Stimulated activated CD4-positive, alpha-beta T cell treated with anti-CD3 and anti-CD28 coated beads, TNF-alpha, amount 100 ng/mL, for 24 hours (primary cell): ENCODE results near the gene FEM1A.
"Not testable (repeated sequence)": the region's sequence is repeated elsewhere in the genome, so short reads cannot be mapped to it uniquely, and the experiment has no call there.

ENCODE experiments used
- DNase-seq, 3 experiments: peaks; one replicate each; pipeline ENCODE4 v3.0.0-alpha.2; 2020; ENCODE audit warnings: low read depth in 3 of 3

Gene FEM1A

DNA sequence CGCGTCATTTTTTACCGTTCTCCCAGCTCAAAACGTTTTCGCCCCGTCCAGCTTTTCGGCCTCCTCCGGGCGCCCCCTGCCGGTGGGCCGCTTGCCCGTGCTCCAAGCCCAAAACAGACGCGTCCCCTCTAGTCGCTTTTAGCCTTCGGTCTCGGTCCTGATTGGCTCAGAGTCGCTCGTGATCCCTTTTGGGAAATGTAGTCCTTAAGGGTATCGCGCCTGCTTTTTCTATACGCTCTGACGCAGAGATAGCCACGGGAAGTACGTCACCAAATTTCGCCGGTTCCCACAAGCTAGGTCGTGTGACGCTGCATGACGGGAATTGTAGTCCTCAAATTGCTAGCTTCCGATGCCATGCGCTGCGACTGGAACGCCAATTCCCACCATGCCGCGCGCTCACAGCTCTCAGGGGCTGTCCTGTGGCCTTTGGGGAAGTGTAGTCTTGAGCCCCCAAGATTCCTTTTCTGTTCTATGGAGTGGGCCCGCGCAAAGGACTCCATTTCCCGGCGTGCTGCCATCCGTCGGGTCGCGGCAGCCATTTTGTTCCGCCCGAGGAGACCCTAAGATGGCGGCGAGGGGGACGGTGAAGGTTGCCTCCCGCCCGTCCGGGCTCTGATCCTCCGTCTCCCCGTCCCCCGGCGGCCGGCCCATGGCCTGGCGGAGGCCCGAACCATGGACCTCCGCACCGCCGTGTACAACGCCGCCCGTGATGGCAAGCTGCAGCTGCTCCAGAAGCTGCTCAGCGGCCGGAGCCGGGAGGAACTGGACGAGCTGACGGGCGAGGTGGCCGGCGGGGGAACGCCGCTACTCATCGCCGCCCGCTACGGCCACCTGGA, at the start of gene FEM1A:
FEM1A (plus strand) TSS at position 552 of the 836 bp plus-strand sequence; CDS start at position 673, 121 bp downstream.
- DNase-seq = peak; percentile 97 to 98 (median 98)

- no peak for DNase-seq
Observed at GRCh38 chr19:4742723-4743646, 48.5 kb upstream of the FEM1A start.

DNA sequence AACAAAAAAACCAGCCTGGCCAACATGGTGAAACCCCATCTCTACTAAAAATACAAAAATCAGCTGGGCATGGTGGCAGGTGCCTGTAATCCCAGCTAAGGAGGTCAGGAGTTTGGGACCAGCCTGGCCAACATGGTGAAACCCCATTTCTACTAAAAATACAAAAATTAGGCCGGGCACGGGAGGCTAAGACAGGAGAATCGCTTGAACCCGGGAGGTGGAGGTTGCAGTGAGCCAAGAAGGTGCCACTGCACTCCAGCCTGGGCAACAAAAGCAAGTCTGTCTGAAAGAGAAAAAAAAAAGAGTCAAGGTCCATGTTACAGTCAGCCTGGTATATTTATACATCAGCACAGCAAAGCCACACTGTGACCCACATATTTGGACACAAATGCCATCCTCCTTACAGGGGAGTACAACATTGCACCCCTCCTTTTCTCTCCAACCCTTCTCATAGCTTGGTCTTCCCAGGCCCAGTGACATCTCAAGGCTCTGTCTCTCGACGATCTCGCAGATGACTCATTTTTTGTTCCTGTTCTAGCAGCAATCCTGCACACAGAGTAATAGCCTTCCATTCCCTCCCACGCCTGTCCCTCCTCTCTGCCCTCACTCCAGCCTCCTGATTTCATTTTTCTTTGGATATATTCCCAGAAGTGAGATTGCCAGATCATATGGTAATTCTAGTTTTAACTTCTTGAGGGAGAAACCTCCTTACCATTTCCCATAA, 46.9 kb upstream of the FEM1A start:
- DNase-seq = no peak

DNA sequence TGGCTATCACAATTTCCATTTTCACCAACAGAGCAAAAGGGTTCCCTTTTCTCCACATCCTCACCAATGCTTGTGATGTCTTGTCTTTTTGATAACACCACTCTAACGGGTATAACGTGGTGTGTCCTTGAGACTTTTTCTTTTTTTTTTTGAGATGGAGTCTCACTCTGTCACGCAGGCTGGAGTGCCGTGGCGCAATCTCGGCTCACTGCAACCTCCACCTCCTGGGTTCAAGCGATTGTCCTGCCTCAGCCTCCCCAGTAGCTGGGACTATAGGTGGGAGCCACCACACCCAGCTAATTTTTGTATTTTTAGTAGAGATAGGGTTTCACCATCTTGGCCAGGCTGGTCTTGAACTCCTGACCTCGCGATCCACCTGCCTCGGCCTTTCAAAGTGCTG, 46.4 kb upstream of the FEM1A start:
- DNase-seq = not testable (repeated sequence)

- no peak for DNase-seq
Observed at GRCh38 chr19:4745986-4746385, 45.5 kb upstream of the FEM1A start.

DNA sequence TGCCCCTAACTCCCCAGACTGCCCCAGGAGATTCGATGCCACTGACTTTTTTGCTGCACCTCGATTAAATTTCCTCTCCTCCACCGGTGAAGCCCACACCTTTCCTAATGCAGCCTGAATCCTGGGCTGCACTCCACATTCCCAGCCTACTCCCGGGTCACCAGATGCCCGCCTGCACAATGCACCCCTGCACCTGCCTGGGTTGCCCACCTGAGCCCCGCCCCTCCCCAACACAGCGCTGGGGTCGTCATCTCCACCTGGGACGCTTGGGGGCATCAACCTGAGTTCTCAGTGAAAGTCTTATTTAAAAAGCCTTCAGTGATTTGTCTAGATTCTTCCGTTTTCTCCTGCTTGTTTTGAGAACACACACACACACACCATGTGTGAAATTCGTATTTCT, 43.3 kb upstream of the FEM1A start:
- DNase-seq = no peak

DNA sequence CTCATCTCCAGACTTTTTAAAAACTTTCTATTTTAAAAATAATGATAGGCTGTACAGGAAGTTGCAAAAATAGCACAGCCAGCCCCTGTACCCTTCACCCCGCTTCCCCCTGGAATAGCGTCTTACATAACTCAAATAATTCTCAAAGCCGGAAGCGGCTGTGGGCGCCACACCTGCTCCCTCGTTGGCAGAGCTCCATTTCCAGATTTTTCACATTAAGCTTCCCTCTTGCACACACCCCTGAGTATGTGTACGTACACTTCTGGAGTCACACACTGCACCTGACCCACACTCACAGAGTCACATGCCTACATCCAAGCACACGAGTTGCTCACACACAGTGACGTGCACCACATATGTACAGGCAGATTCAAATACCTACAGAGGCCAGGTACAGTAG, 42.9 kb upstream of the FEM1A start:
- DNase-seq = no peak

GRCh38 chr19:4749870-4750590, 41.5 kb upstream of the FEM1A start:
- no peak for DNase-seq

GRCh38 chr19:4754248-4754647, 37.3 kb upstream of the FEM1A start:
- DNase-seq = no peak

DNA sequence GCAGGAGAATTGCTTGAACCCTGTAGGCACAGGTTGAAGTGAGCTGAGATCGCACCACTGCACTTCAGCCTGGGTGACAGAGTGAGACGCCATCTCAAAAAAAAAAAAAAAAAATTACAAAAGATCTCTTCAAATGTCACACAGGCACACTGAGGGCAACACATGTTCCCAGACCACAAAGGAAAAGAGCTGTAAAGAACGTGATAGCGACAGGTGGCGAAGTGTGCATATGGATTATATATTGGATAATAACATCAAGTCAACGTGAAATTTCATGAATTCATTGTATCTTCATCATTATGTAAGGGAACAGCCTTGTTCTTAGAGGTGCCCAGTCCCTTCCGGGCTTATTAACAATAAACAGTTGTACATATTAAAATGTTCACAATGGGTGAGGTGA, 36.1 kb upstream of the FEM1A start:
- no peak for DNase-seq

DNA sequence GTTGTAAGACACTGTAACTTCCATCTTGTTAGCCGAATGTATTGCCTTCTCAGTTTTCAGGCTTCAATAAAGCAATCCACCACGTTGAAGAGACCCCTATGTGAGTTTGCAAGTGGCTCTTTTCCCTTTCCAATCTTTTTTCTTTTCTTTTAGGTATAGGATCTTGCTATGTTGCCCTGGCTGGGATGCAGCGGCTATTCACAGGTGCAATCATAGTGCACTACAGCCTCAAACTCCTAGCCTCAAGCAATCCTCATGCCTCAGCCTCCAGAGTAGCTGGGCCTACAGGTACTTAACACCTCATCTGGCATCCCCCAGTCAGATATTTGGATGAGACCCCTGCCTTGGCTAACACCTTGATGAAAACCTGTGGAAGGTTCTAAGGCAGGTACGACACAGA, 33.5 kb upstream of the FEM1A start:
- DNase-seq = no peak

GRCh38 chr19:4758659-4759058, 32.9 kb upstream of the FEM1A start:
- no peak for DNase-seq

DNA sequence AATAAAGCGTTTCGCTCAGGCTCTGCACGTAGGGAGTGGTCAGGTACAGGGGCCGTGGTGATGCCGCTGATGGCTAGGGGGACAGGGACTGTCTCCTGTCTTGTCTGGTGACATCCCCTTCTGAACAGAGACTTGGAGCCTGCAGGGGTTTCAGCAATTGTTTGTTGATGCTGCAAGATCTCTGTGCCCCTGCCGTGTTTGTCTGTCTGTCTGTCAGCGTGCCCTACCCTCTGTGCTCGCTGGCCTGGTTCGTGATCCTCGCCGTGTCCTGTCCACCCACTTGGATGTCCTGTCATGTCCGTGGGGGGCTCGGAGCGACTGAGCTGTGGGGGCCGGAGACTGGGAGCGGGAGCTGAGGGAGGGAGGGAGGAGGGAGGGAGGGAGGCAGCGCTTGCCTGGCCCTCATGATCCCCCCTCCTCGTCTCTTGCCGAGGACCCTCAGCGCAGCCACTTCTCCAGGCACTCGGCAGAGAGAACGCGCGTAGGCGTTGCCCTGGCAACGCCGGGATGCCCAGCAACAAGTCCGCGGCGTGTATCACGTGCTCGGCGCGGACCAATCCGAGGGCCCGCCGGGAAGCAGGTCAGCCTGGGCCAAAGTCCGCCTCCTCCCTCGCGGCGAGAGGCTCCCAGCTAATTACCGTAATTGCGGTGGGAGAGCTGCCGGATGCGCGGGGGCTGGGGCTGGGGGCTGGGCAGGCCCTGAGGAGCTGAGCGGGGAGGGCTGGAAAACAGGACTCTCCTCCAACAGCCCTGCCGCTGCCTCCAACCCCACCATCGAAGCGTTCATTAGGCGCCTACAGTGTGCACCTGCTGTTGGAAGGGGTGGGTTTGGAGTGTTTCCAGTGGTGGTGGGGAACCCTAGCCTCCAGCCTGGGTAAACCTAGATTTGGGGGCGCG, 31.9 kb upstream of the FEM1A start:
- peak; percentile 17 to 68 (median 33) for DNase-seq

- DNase-seq = no peak
Observed at GRCh38 chr19:4760285-4760650, 31.3 kb upstream of the FEM1A start.

- no peak for DNase-seq
Observed at GRCh38 chr19:4763021-4763420, 28.5 kb upstream of the FEM1A start.

- no peak for DNase-seq
Observed at GRCh38 chr19:4764393-4764660, 27.2 kb upstream of the FEM1A start.

GRCh38 chr19:4768934-4769777, 22.4 kb upstream of the FEM1A start:
- peak; percentile 60 to 74 (median 60) for DNase-seq

DNA sequence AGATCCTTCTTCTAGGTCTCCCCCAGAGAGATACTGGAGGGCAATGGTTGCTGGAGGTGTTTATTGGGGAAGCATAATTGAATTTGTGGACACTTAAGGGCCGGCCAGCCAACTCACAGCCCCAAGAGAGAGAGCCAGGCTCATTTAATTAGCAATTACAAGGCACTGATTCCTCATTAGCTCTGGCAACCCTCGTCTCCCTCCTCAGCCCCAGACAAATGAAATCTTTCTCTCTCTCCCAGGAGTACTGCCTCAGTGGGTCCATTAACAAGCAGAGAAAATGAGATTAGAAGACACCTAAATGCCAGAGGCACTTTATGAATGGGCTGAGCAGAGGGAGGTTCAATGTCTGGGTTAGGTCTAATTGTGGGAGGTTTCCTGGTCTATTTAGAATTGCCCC, 19.0 kb upstream of the FEM1A start:
- no peak for DNase-seq

DNA sequence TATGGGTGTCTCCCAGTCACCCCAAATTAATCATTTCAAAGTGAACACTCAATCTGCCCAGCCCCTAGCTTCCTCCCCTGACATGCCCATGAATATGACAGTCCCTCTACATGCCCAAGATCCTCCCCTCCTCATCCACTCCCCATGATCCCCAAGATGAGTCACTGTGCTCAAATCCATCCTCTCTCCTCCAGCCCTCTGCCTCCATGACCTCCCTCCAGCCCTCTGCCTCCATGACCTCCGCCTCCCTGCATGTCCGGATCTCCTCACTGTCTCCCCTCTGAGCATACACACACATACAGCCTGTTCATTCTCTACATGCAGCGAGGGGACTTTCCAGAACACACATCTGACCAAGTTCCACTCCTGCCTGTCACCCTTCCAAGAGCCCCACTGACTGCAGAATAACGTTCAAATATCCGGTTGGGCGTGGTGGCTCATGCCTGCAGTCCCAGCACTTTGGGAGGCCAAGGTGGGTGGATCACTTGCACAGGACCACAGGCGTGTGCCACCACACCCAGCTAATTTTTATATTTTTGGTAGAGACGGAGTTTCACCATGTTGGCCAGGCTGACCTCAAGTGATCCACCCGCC, 18.4 kb upstream of the FEM1A start:
- DNase-seq = no peak
